SJSA1 (cell line): ENCODE measurements around the gene BHLHE41. TPM values are rescaled to one million over a fixed set of nuclear protein-coding genes. Genes with fewer than 3 reads are reported as not detected.

Source experiments
- DNase-seq, 2 experiments: peaks; one replicate each; pipeline ENCODE4 v3.0.0-alpha.2; 2015 to 2020; ENCODE audit warnings: low spot score in 2 of 2, low read depth in 1 of 2
- H3K27ac ChIP-seq: fragments of 250-450 bp; sonication (Bioruptor Pico); 2 replicates; pipeline ENCODE4 v1.5.1; 2020; ENCODE audit warnings: mild to moderate bottlenecking, moderate library complexity
- H3K27me3 ChIP-seq: fragments of 250-450 bp; sonication (Bioruptor Pico); replicated peaks from 2 replicates; pipeline ENCODE4 v1.5.1; 2020; ENCODE audit warnings: mild to moderate bottlenecking, moderate library complexity
- H3K36me3 ChIP-seq: fragments of 250-450 bp; sonication (Bioruptor Pico); 2 replicates; pipeline ENCODE4 v1.5.1; 2020; ENCODE audit warnings: mild to moderate bottlenecking
- H3K4me1 ChIP-seq: fragments of 250-450 bp; sonication (Bioruptor Pico); replicated peaks from 2 replicates; pipeline ENCODE4 v1.6.1; 2021; ENCODE audit warnings: mild to moderate bottlenecking
- H3K4me3 ChIP-seq: fragments of 250-450 bp; sonication (Bioruptor Pico); 2 replicates; pipeline ENCODE4 v1.5.1; 2020; ENCODE audit warnings: mild to moderate bottlenecking
- H3K9me3 ChIP-seq: fragments of 250-450 bp; sonication (Bioruptor Pico); replicated peaks from 2 replicates; pipeline ENCODE4 v1.5.1; 2020; ENCODE audit warnings: mild to moderate bottlenecking
- total RNA-seq: library from RNA; depleted of rRNA; stranded (reverse); fragments of >200 nt; shearing (Covaris generic); gene quantifications from 2 replicates; pipeline ENCODE4 v1.2.3, GENCODE V29; 2014

BHLHE41 gene
- total RNA-seq, 1 experiment from 2014 or later, result 69.1 TPM

DNA sequence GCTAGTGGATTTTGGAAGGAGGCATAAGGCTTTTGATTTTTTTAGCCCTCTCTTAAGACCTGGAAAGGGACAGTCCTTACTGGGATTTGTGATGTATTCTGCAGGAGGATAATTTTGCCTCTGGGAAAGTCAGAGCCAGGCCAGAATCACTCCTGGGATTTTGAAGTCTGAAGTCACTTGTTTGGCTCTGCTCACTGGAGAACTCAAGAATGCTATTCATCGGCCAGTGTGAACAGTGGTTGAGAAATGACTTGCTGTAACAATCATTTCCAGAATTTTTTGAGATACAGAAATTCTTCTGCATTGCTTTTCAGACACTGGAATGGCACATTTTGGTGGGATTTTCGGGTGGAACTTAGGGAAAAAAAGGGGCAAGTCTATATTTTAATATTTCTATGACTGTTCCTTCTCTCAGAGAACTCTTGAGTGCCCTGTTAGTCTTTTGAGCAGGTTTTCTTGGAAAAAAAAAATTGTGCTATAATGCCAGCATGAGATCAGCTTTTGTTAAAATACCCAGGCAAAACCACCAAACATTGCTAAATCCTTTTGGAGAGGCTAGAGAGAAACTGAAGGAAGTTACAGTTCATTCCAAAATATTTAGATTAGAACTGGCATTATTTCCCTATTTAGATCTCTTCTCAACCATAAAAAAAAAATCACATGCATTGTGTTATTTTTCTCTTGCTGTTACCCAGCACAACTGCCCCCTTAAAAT is 26.1 kb upstream of the BHLHE41 start:
- Histone ChIP-seq H3K4me1 (peaks cover 57% of the 10 kb centered on the region), H3K27ac (peak overlapping the region; percentile 90), H3K4me3 (no peak overlapping the region), H3K9me3 (no peaks in the 10 kb centered on the region), H3K27me3 (no peaks in the 10 kb centered on the region), H3K36me3 (no peaks in the 10 kb centered on the region)
- peak in 1 of 2 experiments; percentile 62 for DNase-seq

DNA sequence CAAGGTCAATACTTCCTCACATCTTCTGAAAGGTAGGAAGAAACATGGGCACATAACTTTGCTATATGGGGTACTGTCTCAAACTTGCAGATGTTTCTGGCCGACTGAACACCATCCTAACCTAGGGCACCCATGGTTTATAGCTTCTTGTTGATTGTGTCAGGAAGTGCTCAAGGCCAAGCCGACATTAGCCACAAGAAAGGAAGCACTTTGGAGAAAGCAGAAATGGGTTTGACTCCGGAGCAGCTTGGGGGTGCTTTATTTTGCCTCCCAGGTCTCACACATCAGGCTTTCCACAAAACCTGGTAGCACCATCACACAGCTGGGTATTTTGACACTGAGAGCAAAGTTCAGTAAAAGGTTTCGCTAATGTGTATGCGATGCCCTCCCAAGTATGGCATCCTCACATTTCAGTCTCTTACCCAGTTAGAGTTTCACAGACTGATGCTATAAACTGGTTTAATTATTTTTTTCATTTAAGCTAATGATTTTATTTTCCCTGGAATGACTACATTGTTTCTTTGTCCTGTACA is 25.2 kb upstream of the BHLHE41 start:
- Histone ChIP-seq H3K9me3 (no peaks in the 10 kb centered on the region), H3K36me3 (no peaks in the 10 kb centered on the region), H3K27ac (peak overlapping the region; percentile 90), H3K4me3 (no peak overlapping the region), H3K4me1 (peaks cover 49% of the 10 kb centered on the region), H3K27me3 (no peaks in the 10 kb centered on the region)
- no peak for DNase-seq

DNA sequence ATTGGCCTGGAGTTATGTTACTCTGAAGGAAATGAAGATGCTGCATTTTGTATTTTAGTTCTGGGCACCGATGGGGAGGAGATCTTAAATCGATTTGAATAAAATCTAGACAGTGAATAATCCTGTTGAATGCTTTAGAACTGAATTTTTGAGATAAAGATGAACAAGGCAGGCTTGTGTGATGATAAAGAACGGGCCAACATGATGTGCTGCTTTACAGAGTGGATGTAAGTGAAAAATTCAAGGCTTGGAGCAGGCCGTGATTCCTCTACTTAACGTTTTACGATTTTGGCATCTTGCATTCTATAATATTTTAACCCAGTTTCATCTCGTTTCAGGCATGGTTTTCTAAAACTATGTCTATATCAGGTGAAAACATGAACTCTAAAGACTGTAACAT is 23.5 kb upstream of the BHLHE41 start:
- Histone ChIP-seq H3K4me3 (no peak overlapping the region), H3K9me3 (no peaks in the 10 kb centered on the region), H3K4me1 (peaks cover 33% of the 10 kb centered on the region), H3K27ac (no peak overlapping the region), H3K27me3 (no peaks in the 10 kb centered on the region), H3K36me3 (no peaks in the 10 kb centered on the region)
- no peak for DNase-seq

DNA sequence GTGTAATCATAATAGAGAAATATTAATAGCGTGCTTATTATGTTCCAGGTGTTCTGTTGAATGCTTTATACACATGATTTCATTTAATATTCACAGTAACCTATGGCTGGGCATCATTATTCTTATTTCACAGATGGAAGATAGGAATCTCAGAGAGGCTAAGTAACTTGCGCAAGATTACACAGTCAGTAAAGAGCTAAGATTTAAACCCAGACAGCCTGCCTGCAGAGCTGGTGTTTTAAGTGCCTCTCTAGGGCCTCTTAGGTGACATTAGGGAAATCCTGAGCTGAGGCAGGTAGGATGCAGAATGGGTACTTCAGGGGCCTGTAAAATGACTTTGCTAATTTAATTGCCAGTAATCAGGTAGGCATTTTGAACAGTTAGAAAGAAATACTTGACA is 18.5 kb upstream of the BHLHE41 start:
- Histone ChIP-seq H3K4me1 (no peaks in the 10 kb centered on the region), H3K36me3 (no peaks in the 10 kb centered on the region), H3K9me3 (no peaks in the 10 kb centered on the region), H3K27me3 (no peaks in the 10 kb centered on the region), H3K27ac (no peak overlapping the region), H3K4me3 (no peak overlapping the region)
- no peak for DNase-seq

DNA sequence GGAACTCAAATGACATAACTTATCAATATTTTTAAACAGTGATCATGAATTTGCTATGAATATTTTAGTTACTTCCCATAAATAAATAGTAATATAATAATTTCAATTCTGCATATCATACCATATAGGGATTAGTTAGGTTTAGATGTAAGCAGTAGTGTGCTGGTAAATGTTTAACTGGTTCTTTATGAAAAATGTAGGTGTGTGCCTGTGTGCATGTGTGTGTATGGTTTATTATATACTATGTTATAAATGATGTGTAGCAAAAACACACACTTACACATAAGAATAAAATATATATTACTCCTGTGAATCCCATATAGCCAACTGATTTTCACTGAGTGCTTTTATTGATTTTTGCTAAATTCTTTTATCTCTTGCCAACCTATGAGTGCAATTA is 14.0 kb upstream of the BHLHE41 start:
- H3K4me3 ChIP-seq, result no peak overlapping the region

DNA sequence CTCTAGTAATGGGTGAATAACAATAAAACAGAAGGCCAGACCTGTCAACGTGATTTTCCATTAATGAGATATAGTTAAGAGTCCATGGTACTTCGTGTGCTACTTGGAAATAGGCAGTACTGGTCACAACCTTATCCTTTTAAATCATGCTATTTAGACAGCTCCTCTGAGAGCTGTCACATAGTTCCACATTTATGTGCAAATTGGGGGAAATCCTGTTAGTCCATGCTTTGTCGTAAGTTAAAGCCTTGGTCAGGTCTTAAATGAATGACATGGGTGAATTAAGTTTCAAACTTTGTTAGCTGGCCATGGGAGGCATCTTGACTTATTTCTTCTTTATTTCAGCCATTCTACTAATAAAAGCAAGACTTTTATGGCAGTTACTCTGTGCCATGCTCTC is 11.9 kb upstream of the BHLHE41 start:
- no peaks in the 10 kb centered on the region for H3K36me3 ChIP-seq
- no peaks in the 10 kb centered on the region for H3K9me3 ChIP-seq
- H3K27me3 ChIP-seq, result no peaks in the 10 kb centered on the region
- DNase-seq, result no peak
- no peaks in the 10 kb centered on the region for H3K4me1 ChIP-seq
- no peak overlapping the region for H3K27ac ChIP-seq
- H3K4me3 ChIP-seq, result no peak overlapping the region

More for the DNA sequence above, 14.0 kb upstream of the BHLHE41 start:
- DNase-seq, result no peak
- Histone ChIP-seq H3K9me3 (no peaks in the 10 kb centered on the region), H3K27ac (no peak overlapping the region), H3K36me3 (no peaks in the 10 kb centered on the region), H3K27me3 (no peaks in the 10 kb centered on the region), H3K4me1 (no peaks in the 10 kb centered on the region)

DNA sequence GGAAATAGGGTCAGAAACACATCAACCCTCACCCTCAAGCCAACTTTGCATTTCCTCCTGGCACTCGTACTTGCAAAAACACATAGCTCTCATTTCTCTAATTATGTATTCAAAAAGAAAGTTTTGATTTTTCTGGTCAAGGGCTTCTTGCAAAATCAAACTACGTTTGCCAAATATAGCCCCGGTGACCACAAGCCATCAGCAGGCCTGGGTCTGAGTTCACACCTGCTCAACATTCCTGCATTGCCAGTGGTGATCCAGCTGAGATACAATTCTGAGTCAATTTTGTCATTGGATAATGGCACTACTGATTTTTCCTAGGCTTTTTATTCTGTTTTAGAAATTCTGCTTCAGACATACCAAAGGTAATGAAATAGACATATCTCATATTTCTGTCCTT is 10.7 kb upstream of the BHLHE41 start:
- Histone ChIP-seq H3K27me3 (no peaks in the 10 kb centered on the region), H3K9me3 (no peaks in the 10 kb centered on the region), H3K36me3 (no peaks in the 10 kb centered on the region), H3K4me1 (no peaks in the 10 kb centered on the region), H3K4me3 (no peak overlapping the region), H3K27ac (no peak overlapping the region)
- no peak for DNase-seq

DNA sequence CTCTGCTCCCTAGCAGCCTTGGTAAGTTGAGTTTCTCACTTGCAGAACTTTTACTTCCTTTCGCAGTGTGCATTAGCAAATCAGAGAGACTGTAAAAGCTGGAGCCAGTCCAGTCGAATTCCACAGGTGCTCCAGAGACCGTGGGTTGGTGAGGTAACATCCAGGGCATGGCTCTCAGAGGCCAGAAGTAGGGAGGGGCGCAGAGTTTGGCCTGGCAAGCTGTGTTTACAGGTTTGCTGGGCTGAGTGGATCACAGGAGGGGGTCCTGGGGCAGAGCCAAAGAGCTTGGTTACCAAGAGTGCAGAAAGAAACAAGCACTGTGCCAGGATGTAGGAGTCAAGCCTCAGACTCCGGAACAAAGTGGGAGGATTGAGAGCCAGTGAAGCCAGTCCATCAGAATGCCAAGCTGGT is 10.2 kb upstream of the BHLHE41 start:
- Histone ChIP-seq H3K9me3 (no peaks in the 10 kb centered on the region), H3K4me1 (no peaks in the 10 kb centered on the region), H3K4me3 (no peak overlapping the region), H3K27me3 (no peaks in the 10 kb centered on the region), H3K27ac (no peak overlapping the region), H3K36me3 (no peaks in the 10 kb centered on the region)
- no peak for DNase-seq

DNA sequence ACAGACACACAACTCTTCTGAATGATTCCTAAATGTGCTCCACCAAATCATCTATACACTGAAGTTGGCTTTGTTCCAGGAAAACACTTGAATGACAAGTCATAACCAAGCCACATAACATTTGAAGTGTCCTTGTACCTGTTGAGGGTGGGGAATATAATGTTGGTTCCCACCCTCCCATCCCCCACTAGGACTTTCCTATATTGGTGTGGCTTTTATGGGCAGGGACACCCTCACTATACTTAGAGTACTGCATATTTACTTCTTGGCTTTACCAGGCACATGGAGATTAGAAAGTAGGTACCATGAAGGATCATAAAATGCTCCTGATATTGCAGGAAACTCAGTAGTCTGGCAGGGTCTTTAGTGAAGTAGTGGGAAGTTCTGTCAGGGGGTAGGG is 9.7 kb upstream of the BHLHE41 start:
- Histone ChIP-seq H3K27ac (no peak overlapping the region), H3K4me1 (no peaks in the 10 kb centered on the region), H3K4me3 (no peak overlapping the region), H3K27me3 (no peaks in the 10 kb centered on the region), H3K9me3 (no peaks in the 10 kb centered on the region), H3K36me3 (no peaks in the 10 kb centered on the region)
- DNase-seq, result no peak

DNA sequence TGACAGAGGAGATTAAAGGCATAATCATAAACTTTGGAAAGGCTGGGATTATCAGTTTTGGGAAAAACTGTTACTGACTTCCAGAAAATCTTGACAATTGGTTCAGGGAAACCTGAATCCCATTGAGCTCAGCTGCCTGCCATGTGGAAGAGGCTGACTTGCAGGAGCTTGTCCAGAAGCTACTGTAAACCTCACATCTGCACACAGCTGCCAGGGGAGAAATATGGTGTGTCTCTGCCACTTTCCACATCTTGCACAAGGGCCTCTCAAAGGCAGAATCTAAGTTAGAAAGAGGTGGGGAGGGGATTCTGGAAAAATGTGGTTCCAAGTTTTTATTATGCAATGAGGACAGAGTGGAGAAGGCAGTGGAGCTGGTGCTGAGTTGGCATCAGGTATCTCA is 8.7 kb upstream of the BHLHE41 start:
- H3K4me1 ChIP-seq, result peaks cover 2% of the 10 kb centered on the region

DNA sequence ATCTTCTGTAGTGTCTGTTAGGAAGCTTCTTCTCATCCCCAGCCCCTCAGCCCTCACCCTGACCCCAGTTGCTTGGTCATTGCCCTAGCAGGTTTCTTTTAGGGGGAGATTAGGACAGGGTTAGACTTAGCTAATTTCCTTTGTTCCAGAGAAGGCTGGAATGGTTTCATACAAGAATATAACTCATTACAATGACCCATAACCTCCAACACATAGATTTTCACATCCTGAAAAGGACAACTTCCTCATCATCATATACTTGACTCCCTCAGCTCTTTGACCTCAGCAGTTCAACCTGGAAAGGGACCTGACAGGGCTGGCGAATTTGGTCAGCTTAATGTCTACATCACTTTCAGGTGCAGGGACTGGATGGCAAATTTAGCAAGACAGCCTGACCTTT is 8.0 kb upstream of the BHLHE41 start:
- no peaks in the 10 kb centered on the region for H3K36me3 ChIP-seq
- no peaks in the 10 kb centered on the region for H3K27me3 ChIP-seq
- H3K4me1 ChIP-seq, result peaks cover 9% of the 10 kb centered on the region
- no peak overlapping the region for H3K4me3 ChIP-seq
- H3K27ac ChIP-seq, result no peak overlapping the region
- DNase-seq, result no peak
- H3K9me3 ChIP-seq, result no peaks in the 10 kb centered on the region

More for the DNA sequence above, 8.7 kb upstream of the BHLHE41 start:
- Histone ChIP-seq H3K9me3 (no peaks in the 10 kb centered on the region), H3K27me3 (no peaks in the 10 kb centered on the region), H3K27ac (no peak overlapping the region), H3K4me3 (no peak overlapping the region), H3K36me3 (no peaks in the 10 kb centered on the region)
- no peak for DNase-seq

DNA sequence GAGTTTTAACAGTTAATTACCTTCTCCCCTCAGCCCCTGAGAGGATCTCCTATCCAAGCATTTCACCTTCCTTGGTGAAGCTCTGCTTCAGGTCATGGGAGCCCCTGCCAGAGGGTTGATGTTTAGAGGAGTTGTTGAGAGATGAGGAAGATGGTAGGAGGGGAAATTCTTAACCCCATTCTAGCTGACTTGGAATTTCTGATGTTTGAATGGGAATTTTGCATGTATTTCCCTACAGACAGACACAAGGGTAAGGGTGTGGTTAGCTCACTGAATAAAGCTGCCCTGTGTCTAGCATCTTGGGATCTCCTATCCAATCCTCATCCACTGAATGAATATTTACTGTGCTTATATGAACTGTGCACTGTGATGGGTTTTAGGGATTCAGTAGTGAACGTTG is 7.1 kb upstream of the BHLHE41 start:
- Histone ChIP-seq H3K4me1 (peaks cover 18% of the 10 kb centered on the region), H3K9me3 (no peaks in the 10 kb centered on the region), H3K27me3 (no peaks in the 10 kb centered on the region), H3K27ac (no peak overlapping the region), H3K4me3 (no peak overlapping the region), H3K36me3 (no peaks in the 10 kb centered on the region)
- no peak for DNase-seq

DNA sequence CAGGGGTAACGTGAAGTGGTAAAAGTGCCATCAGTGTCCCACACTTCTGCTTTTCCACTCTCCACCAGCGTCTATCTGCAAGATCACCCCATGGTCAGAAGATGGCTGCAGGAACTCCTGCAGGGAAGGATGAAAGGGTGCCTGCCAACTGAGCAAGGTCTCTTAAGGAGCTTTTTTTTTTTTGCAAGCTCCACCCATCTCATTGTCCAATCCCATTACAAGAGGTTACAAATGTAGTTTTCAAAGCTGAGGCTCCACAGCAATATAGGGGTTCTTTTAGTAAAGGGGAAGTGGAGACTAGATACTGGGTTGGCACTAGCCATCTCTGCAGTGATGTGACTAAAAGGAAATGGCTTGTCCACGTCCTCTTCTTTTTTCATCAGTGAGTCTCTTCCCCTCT is 5.9 kb upstream of the BHLHE41 start:
- Histone ChIP-seq H3K9me3 (no peaks in the 10 kb centered on the region), H3K27ac (no peak overlapping the region)

DNA sequence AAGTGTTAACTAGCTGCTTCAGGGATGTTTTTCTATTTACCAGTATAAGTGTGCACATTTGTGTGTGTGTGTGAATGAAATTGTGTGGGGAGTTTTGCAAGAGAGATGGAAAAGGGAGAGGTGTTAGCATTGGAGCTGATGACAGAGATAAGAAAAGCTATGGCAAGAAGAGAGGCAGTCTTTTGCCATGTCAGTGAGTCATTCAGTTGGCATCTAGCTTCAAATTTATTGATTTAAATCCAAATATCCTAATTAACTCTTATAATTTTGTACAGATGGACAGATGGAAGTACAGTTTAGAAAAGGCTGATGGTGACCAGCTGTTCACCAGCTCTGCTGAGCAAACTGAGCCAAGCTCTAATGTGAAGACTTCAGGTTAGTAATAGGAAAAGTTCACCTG is 3.3 kb upstream of the BHLHE41 start:
- Histone ChIP-seq H3K27me3 (no peaks in the 10 kb centered on the region), H3K4me1 (peaks cover 22% of the 10 kb centered on the region), H3K4me3 (no peak overlapping the region), H3K36me3 (peaks cover 11% of the 10 kb centered on the region), H3K27ac (no peak overlapping the region), H3K9me3 (no peaks in the 10 kb centered on the region)
- DNase-seq, result no peak

More for the DNA sequence above, 5.9 kb upstream of the BHLHE41 start:
- peaks cover 22% of the 10 kb centered on the region for H3K4me1 ChIP-seq
- H3K4me3 ChIP-seq, result no peak overlapping the region
- no peaks in the 10 kb centered on the region for H3K27me3 ChIP-seq
- no peak for DNase-seq
- no peaks in the 10 kb centered on the region for H3K36me3 ChIP-seq

DNA sequence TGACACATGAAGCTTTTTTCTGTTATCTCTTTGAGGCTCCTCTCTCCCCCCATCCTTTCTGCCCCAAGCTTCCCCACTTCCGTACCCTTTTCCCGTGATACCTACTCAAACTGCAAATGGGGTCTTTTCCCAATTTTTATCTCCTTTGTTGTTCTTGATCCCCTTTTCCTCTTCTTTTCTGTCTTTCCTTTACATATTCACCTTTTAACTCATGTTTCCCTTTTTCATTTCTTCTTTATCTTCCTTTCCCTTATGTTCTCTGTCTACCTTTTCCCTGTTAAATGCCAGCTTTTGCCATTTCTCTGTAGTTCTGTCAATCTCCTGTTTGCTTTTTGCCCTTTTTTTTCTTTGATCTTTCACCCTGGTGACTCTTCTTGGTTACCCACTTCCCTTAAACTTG is 2.6 kb upstream of the BHLHE41 start:
- peaks cover 19% of the 10 kb centered on the region for H3K36me3 ChIP-seq
- H3K27me3 ChIP-seq, result no peaks in the 10 kb centered on the region
- H3K4me1 ChIP-seq, result peaks cover 22% of the 10 kb centered on the region
- H3K9me3 ChIP-seq, result no peaks in the 10 kb centered on the region
- DNase-seq, result no peak
- H3K27ac ChIP-seq, result peak overlapping the region; percentile 95
- peak overlapping the region; percentile 56 for H3K4me3 ChIP-seq
